ENCODE results near the gene SLC7A6.

GRCh38 chr16:68267612-68268405, 3.5 kb downstream of the SLC7A6 start:
- TF ChIP-seq EZH2 (IDR thresholded peaks at IDR 0.05; ENCODE audit: borderline replicate concordance, low read length) = no peak
- no peak for TF ChIP-seq CTCF (IDR thresholded peaks at IDR 0.05; ENCODE audit: low read length)

All from OCI-LY1 (cell line).